Ovary (tissue), 3 donors: ENCODE data around the gene COL26A1.

ENCODE experiments used
- CTCF ChIP-seq, 3 donors: fragments of 450-650 bp in 2 of 3; fragments of 200-600 bp in 1 of 3; IDR thresholded peaks; one replicate each; pipeline versions ENCODE4 v1.5.1 to v1.8.0; 2016 to 2022; ENCODE audit warnings: antibody characterized with exemption in 3 of 3, mild to moderate bottlenecking in 1 of 3
- EP300 ChIP-seq: sonication (generic); formaldehyde crosslinking; IDR thresholded peaks from one replicate; pipeline ENCODE4 v1.6.1; 2017; ENCODE audit warnings: antibody characterized with exemption
- donor health status: DM: no; HTN: no; CAD: no.

GRCh38 chr7:101537935-101538595 lies 175.4 kb downstream of the COL26A1 start:
- no peak for TF ChIP-seq EP300
- no peak for TF ChIP-seq CTCF (IDR thresholded peaks at IDR 0.05)
